Measurements from ENCODE around the gene DNMBP.

DNA sequence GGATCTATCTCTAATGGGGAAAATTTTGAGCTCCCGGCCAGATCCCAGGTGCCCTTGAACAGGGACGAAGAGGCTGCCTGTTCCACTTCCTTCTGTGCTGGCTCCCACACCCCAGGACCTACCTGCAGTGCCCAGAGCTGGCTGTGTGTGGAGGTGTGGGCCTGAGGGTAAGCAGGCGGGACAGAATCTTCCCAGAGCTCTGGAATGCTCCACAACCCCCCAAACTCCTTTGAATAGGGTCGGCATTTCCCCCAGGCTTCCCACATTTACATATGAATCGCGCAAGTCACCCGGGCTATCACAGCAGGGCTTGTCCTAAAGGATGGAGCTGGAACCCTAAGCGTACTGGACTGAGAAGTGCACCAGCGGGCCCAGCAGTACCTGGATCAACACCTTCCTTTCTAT is 95.9 kb downstream of the DNMBP start:
- TF ChIP-seq CTCF (IDR thresholded peaks at IDR 0.05; ENCODE audit: insufficient read depth, low read length), result no peak
- TF ChIP-seq, protein P1, sequence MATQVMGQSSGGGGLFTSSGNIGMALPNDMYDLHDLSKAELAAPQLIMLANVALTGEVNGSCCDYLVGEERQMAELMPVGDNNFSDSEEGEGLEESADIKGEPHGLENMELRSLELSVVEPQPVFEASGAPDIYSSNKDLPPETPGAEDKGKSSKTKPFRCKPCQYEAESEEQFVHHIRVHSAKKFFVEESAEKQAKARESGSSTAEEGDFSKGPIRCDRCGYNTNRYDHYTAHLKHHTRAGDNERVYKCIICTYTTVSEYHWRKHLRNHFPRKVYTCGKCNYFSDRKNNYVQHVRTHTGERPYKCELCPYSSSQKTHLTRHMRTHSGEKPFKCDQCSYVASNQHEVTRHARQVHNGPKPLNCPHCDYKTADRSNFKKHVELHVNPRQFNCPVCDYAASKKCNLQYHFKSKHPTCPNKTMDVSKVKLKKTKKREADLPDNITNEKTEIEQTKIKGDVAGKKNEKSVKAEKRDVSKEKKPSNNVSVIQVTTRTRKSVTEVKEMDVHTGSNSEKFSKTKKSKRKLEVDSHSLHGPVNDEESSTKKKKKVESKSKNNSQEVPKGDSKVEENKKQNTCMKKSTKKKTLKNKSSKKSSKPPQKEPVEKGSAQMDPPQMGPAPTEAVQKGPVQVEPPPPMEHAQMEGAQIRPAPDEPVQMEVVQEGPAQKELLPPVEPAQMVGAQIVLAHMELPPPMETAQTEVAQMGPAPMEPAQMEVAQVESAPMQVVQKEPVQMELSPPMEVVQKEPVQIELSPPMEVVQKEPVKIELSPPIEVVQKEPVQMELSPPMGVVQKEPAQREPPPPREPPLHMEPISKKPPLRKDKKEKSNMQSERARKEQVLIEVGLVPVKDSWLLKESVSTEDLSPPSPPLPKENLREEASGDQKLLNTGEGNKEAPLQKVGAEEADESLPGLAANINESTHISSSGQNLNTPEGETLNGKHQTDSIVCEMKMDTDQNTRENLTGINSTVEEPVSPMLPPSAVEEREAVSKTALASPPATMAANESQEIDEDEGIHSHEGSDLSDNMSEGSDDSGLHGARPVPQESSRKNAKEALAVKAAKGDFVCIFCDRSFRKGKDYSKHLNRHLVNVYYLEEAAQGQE (IDR thresholded peaks at IDR 0.05; ENCODE audit: insufficient replicate concordance, low read depth), result no peak
- TF ChIP-seq POLR2AphosphoS5 (IDR thresholded peaks at IDR 0.05; ENCODE audit: low read depth), result no peak

All from HL-60 (cell line).